HFFc6 (cell line): ENCODE measurements around the gene NLRP1. TPM values are rescaled to one million over a fixed set of nuclear protein-coding genes. Genes with fewer than 3 reads are reported as not detected.
"Not testable (repeated sequence)": the region's sequence is repeated elsewhere in the genome, so short reads cannot be mapped to it uniquely, and the experiment has no call there.

Experiments
- DNase-seq: peaks from one replicate; pipeline ENCODE4 v3.0.0-alpha.2; 2018
- H3K27ac Mint-ChIP-seq: 2 replicates; pipeline ENCODE4 v1.8.0; 2020; ENCODE audit warnings: mild to moderate bottlenecking, mixed read lengths
- H3K27me3 Mint-ChIP-seq: 2 replicates; pipeline ENCODE4 v1.8.0; 2021; ENCODE audit warnings: mild to moderate bottlenecking, moderate library complexity, mixed read lengths; ENCODE audit not compliant: insufficient read depth
- H3K36me3 Mint-ChIP-seq: 2 replicates; pipeline ENCODE4 v1.8.0; 2021; ENCODE audit warnings: low read depth, mixed read lengths
- H3K4me1 Mint-ChIP-seq: 2 replicates; pipeline ENCODE4 v1.8.0; 2020; ENCODE audit warnings: low read depth, mixed read lengths
- H3K4me3 Mint-ChIP-seq: 2 replicates; pipeline ENCODE4 v1.8.0; 2020; ENCODE audit warnings: mild to moderate bottlenecking, moderate library complexity, mixed read lengths
- H3K9me3 Mint-ChIP-seq: 2 replicates; pipeline ENCODE4 v1.8.0; 2020; ENCODE audit warnings: mild to moderate bottlenecking, mixed read lengths
- total RNA-seq, 6 experiments: library from RNA; stranded (reverse); fragmentation: NEBNext Ultra II Directional; extraction: Animal tissue kit (Norgen Biotek cat#: 25700); gene quantifications; 2 replicates in 1 of 6; 3 replicates in 5 of 6; pipeline ENCODE4 v1.2.3, GENCODE V29; 2021
- TF ChIP-seq, protein P1 (sequence below): fragments of 200-600 bp; sonication (generic); IDR thresholded peaks from 2 replicates; pipeline ENCODE4 v1.5.0; 2021; ENCODE audit warnings: antibody characterized with exemption, mild to moderate bottlenecking

Gene NLRP1
- total RNA-seq, 6 experiments from 2014 or later = 26.9 to 44.9 (median 40.6) TPM

DNA sequence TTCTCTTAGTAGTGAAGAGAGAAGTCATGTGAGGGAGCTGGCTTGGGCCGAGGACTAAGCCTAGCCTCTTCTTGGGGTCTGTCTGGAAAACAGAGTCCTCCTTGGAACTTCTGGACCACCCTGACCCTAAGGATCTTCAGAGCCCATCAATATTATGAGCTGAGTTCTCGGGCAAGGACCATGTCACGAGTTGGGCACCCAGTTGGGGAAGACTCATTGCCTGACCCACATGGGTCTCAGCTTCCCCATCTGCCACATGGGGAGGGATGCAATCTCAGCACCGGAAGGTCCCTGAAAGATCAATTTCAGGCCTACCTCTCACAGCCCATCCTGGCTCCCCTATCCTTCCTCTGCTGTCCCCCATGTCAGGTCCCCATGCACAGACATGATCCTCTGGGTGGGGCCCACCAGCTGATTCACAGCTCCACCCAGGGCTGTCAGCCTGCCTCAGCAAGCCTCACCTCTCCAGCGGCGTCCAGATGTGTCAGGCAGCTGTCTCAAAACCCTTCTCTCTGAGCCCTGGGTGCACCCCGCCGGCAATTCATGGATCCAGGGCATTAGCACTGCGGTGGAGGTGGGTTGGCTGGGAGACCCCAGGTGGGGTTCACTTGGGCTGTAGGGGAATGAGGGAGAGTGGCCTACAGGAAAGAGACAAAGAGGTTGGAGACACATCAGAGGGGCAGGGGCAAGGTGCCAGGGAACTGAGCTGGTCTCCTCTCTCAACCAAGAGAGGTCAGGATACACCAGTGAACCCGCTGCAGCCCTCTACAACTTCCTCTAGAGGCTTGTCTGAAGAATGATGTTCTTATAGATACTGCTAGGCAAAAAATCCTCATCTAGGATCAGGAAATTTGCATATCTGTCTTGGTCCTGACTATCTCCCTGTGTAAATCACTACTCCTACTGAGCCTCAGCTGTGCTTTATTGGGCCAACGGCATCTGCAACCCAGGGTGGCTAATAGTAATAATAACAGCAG lies 1.8 kb downstream of the NLRP1 start:
- Mint-ChIP-seq H3K27ac (peak overlapping the region; percentile 68), H3K4me3 (peak overlapping the region; percentile 63), H3K36me3 (peaks cover 29% of the 10 kb centered on the region), H3K9me3 (peaks cover 5% of the 10 kb centered on the region), H3K4me1 (peaks cover 64% of the 10 kb centered on the region), H3K27me3 (peaks cover 2% of the 10 kb centered on the region)
- TF ChIP-seq, protein P1, sequence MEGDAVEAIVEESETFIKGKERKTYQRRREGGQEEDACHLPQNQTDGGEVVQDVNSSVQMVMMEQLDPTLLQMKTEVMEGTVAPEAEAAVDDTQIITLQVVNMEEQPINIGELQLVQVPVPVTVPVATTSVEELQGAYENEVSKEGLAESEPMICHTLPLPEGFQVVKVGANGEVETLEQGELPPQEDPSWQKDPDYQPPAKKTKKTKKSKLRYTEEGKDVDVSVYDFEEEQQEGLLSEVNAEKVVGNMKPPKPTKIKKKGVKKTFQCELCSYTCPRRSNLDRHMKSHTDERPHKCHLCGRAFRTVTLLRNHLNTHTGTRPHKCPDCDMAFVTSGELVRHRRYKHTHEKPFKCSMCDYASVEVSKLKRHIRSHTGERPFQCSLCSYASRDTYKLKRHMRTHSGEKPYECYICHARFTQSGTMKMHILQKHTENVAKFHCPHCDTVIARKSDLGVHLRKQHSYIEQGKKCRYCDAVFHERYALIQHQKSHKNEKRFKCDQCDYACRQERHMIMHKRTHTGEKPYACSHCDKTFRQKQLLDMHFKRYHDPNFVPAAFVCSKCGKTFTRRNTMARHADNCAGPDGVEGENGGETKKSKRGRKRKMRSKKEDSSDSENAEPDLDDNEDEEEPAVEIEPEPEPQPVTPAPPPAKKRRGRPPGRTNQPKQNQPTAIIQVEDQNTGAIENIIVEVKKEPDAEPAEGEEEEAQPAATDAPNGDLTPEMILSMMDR = no peak
- no peak for DNase-seq

DNA sequence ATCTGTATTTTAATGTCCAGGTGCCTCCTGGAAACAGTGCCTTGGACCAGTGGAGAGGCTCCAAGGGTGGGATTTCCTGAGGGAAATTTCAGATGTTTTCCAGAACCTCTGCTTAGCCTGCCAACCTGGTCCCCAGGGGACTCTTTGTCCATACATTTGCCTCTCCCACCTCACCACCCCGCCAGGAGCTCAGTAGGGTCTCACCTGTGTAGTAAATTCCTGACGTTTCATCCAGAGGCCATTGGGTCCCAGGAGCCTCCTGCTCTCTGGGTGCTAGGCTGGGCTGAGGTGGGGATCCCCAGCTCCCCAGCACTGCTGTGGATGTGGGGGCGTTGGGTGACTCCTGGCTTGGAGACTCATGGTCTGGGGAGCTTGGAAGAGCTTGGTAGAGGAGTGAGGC lies 2.7 kb downstream of the NLRP1 start:
- Mint-ChIP-seq H3K27me3 (peaks cover 2% of the 10 kb centered on the region), H3K4me1 (peaks cover 58% of the 10 kb centered on the region), H3K9me3 (peaks cover 5% of the 10 kb centered on the region), H3K27ac (0 out of 2 replicates have a peak overlapping the region, but pooled peaks have one; percentile 15), H3K36me3 (peaks cover 36% of the 10 kb centered on the region), H3K4me3 (no peak overlapping the region)
- DNase-seq = no peak
- TF ChIP-seq, protein P1 = no peak

DNA sequence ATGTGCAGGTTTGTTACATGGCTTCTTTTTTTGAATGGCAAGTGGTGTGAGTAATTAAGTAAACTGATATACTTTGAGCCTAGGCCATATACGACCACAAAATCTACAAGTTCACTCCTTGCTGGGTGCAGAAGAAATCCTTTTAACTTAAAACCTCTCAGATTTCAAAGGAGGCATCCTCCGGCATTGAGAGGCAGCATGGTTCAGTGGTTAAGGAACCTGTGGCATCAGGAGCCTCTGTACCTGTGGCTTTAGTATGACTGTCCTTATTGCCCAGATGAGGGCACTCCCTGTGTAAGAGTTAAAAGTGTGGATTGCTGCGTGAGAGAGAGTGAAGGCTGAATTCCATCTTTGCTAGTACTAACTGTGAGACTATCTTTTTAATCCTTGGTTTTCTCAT lies 3.3 kb downstream of the NLRP1 start:
- Mint-ChIP-seq H3K27me3 (peaks cover 2% of the 10 kb centered on the region), H3K9me3 (peaks cover 5% of the 10 kb centered on the region), H3K4me1 (peaks cover 51% of the 10 kb centered on the region), H3K4me3 (no peak overlapping the region), H3K36me3 (peaks cover 42% of the 10 kb centered on the region), H3K27ac (no peak overlapping the region)
- no peak for DNase-seq
- TF ChIP-seq, protein P1 = no peak

DNA sequence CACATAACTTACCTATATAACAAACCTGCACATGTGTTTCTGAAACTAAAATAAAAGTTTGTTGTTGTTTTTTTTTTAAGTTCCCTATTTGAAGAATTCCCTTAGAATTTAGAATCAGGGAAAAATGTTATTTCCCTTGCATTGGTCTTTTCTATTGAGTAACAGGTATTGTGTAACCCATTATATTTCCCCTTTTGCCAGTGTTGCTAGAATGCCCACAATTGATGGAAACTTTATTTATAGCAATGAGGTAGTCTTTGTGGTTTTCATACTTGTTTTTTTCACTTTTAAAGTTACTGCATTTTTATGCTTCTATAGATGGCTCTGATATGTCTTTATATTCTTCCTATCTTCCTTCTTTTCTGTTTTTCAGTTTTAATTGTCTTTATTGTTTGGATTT lies 3.9 kb downstream of the NLRP1 start:
- no peak for DNase-seq
- H3K4me3 Mint-ChIP-seq = no peak overlapping the region
- peaks cover 2% of the 10 kb centered on the region for H3K27me3 Mint-ChIP-seq
- peaks cover 47% of the 10 kb centered on the region for H3K36me3 Mint-ChIP-seq
- TF ChIP-seq, protein P1 = no peak
- H3K27ac Mint-ChIP-seq = no peak overlapping the region
- peaks cover 45% of the 10 kb centered on the region for H3K4me1 Mint-ChIP-seq
- H3K9me3 Mint-ChIP-seq = peaks cover 5% of the 10 kb centered on the region

DNA sequence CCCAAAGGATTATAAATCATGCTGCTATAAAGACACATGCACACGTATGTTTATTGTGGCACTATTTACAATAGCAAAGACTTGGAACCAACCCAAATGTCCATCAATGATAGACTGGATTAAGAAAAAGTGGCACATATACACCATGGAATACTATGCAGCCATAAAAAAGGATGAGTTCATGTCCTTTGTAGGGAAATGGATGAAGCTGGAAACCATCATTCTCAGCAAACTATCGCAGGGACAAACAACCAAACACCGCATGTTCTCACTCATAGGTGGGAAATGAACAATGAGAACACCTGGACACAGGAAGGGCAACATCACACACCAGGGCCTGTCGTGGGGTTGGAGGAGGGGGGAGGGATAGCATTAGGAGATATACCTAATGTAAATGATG lies 5.5 kb downstream of the NLRP1 start:
- not testable (repeated sequence) for H3K27me3 Mint-ChIP-seq, H3K4me3 Mint-ChIP-seq, H3K27ac Mint-ChIP-seq, H3K9me3 Mint-ChIP-seq, DNase-seq
- Mint-ChIP-seq H3K36me3 (peaks cover 53% of the 10 kb centered on the region), H3K4me1 (peaks cover 29% of the 10 kb centered on the region)

DNA sequence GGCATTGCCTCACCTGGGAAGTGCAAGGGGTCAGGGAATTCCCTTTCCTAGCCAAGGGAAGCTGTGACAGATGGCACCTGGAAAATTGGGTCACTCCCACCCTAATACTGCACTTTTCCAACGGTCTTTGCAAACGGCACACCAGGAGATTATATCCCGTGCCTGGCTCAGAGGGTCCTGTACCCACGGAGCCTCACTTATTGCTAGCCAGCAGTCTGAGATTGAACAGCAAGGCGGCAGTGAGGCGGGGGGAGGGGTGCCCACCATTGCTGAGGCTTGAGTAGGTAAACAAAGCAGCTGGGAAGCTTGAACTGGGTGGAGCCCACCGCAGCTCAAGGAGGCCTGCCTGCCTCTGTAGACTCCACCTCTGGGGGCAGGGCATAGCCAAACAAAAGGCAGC lies 11.3 kb downstream of the NLRP1 start:
- H3K27me3 Mint-ChIP-seq, H3K4me3 Mint-ChIP-seq, DNase-seq, H3K27ac Mint-ChIP-seq, H3K4me1 Mint-ChIP-seq: not testable (repeated sequence)
- Mint-ChIP-seq H3K9me3 (peaks cover 13% of the 10 kb centered on the region), H3K36me3 (peaks cover 52% of the 10 kb centered on the region)
